ENCODE measurements around the gene GPR85. TPM values are rescaled to one million over a fixed set of nuclear protein-coding genes. Genes with fewer than 3 reads are reported as not detected.
"Not testable (repeated sequence)": the region's sequence is repeated elsewhere in the genome, so short reads cannot be mapped to it uniquely, and the experiment has no call there.

GPR85 gene
- total and polyA plus RNA-seq, 7 donors: 0.09 to 0.19 (median 0.17) TPM; not detected in 3

- intact Hi-C loops (cut with DNase I): no loop called here
- H3K27me3 ChIP-seq (ENCODE audit: insufficient read depth in 3 of 3, low read length in 2 of 3): no peaks in the 10 kb centered on the region
- TF ChIP-seq CTCF (IDR thresholded peaks at IDR 0.05): no peak
- H3K27ac ChIP-seq: no peak overlapping the region
- ATAC-seq (no peak), DNase-seq (no peak)
- no peaks in the 10 kb centered on the region for H3K9me3 ChIP-seq
- no peak overlapping the region for H3K4me3 ChIP-seq
- no peaks in the 10 kb centered on the region for H3K36me3 ChIP-seq (ENCODE audit: insufficient read depth in 1 of 2, low read depth in 1 of 2)
- peaks cover 8% of the 10 kb centered on the region for H3K4me1 ChIP-seq
Measured at GRCh38 chr7:113122744-113123143, 36.1 kb upstream of the GPR85 start.

GRCh38 chr7:113120647-113121046, 34.0 kb upstream of the GPR85 start:
- Histone ChIP-seq H3K27ac (no peak overlapping the region), H3K9me3 (no peaks in the 10 kb centered on the region), H3K36me3 (ENCODE audit: insufficient read depth in 1 of 2, low read depth in 1 of 2) (peaks cover 0 to 11% of the 10 kb centered on the region in 2 donors), H3K4me3 (no peak overlapping the region), H3K27me3 (ENCODE audit: insufficient read depth in 3 of 3, low read length in 2 of 3) (no peaks in the 10 kb centered on the region), H3K4me1 (peaks cover 15% of the 10 kb centered on the region)
- no peak for ATAC-seq
- 86 to 96% (median 90%) methylated on average over 1 of the region's 1 CpG for WGBS, 3 donors
- DNase-seq: no peak
- TF ChIP-seq CTCF (IDR thresholded peaks at IDR 0.05): no peak
- intact Hi-C loops (cut with DNase I): no loop called here

GRCh38 chr7:113119429-113119828, 32.8 kb upstream of the GPR85 start:
- ATAC-seq (peak in 3 of 4 donors; percentile 52 to 61 (median 55)), DNase-seq (no peak)
- WGBS, 3 donors: 28 to 43% (median 35%) methylated on average over 6 of the region's 6 CpGs
- H3K9me3 ChIP-seq: no peaks in the 10 kb centered on the region
- intact Hi-C loops (cut with DNase I): loop anchor here in 1 of 2 donors (5.0 kb wide), 1 partner anchor 182 kb away; a partner anchor contains a TSS
- peaks cover 15% of the 10 kb centered on the region for H3K4me1 ChIP-seq
- H3K27me3 ChIP-seq (ENCODE audit: insufficient read depth in 3 of 3, low read length in 2 of 3): no peaks in the 10 kb centered on the region
- H3K4me3 ChIP-seq: peak overlapping the region; percentile 84
- H3K36me3 ChIP-seq (ENCODE audit: insufficient read depth in 1 of 2, low read depth in 1 of 2): peaks cover 0 to 23% of the 10 kb centered on the region in 2 donors
- TF ChIP-seq CTCF (IDR thresholded peaks at IDR 0.05): no peak
- peak overlapping the region; percentile 92 for H3K27ac ChIP-seq

- peak within 1 kb of the TSS; percentile 84 for H3K4me3 ChIP-seq
- H3K9me3 ChIP-seq: no peaks in the 10 kb centered on the region
- TF ChIP-seq CTCF (IDR thresholded peaks at IDR 0.05): no peak
- intact Hi-C loops (cut with DNase I): loop anchor here in 1 of 2 donors (5.0 kb wide), 1 partner anchor 181 kb away; a partner anchor contains a TSS
- ATAC-seq (peak; percentile 99 to 100 (median 100)), DNase-seq (peak; percentile 92 to 94)
- H3K27ac ChIP-seq: peak within 1 kb of the TSS; percentile 92
- H3K4me1 ChIP-seq: peaks cover 15% of the 10 kb centered on the region
- 0 to 1% (median 0%) methylated on average over 35 of the region's 35 CpGs for WGBS, 3 donors
- no peaks in the 10 kb centered on the region for H3K27me3 ChIP-seq (ENCODE audit: insufficient read depth in 3 of 3, low read length in 2 of 3)
- H3K36me3 ChIP-seq (ENCODE audit: insufficient read depth in 1 of 2, low read depth in 1 of 2): peaks cover 0 to 30% of the 10 kb centered on the region in 2 donors
Measured at GRCh38 chr7:113118074-113118959, 31.7 kb upstream of the GPR85 start, which contains the start of gene SMIM30. SMIM30 (minus strand) TSS chr7:113118554; CDS start chr7:113117578, 976 bp downstream.

GRCh38 chr7:113117374-113117774, 30.7 kb upstream of the GPR85 start:
- Histone ChIP-seq H3K27ac (peak overlapping the region; percentile 92), H3K4me3 (peak overlapping the region; percentile 84), H3K36me3 (ENCODE audit: insufficient read depth in 1 of 2, low read depth in 1 of 2) (peaks cover 4 to 35% of the 10 kb centered on the region in 2 donors), H3K4me1 (peaks cover 15% of the 10 kb centered on the region)
- DNase-seq; H3K9me3 ChIP-seq; H3K27me3 ChIP-seq (ENCODE audit: insufficient read depth in 3 of 3, low read length in 2 of 3): not testable (repeated sequence)
- 50 to 60% (median 51%) methylated on average over 4 of the region's 4 CpGs for WGBS, 3 donors
- peak in 2 of 4 donors; percentile 38 to 46 for ATAC-seq
- intact Hi-C loops (cut with DNase I): loop anchor here in 1 of 2 donors (5.0 kb wide), 1 partner anchor 180 kb away; a partner anchor contains a TSS
